Fibroblast of mammary gland (primary cell): ENCODE results near the gene RAB15.
A peak's percentile ranks its signal among the peaks of the same experiment; 100 is the strongest.

ENCODE experiments used
- DNase-seq: peaks from one replicate; pipeline ENCODE4 v3.0.0-alpha.2; 2010; ENCODE audit warnings: low read depth
- H3K4me3 ChIP-seq: 2 replicates; pipeline ENCODE4 v1.5.1; 2011; ENCODE audit warnings: low read depth, mild to moderate bottlenecking, low read length, moderate library complexity; ENCODE audit not compliant: control insufficient read depth
- CTCF ChIP-seq: conservative IDR thresholded peaks from 2 replicates; pipeline ENCODE4 v1.5.1; 2011; ENCODE audit warnings: low read depth, low read length, inconsistent platforms; ENCODE audit not compliant: control insufficient read depth, insufficient read depth

The RAB15 gene

GRCh38 chr14:64979336-64980074, 7.4 kb upstream of the RAB15 start:
- peak; percentile 43 for DNase-seq
- no peak overlapping the region for H3K4me3 ChIP-seq
- TF ChIP-seq CTCF, result no peak

- no peak for TF ChIP-seq CTCF
- H3K4me3 ChIP-seq, result no peak overlapping the region
- no peak for DNase-seq
Measured at GRCh38 chr14:64974563-64974962, 2.4 kb upstream of the RAB15 start.

- DNase-seq, result no peak
- TF ChIP-seq CTCF, result no peak
- no peak overlapping the region for H3K4me3 ChIP-seq
Measured at GRCh38 chr14:64973826-64974225, 1.7 kb upstream of the RAB15 start.

GRCh38 chr14:64973026-64973442, 898 bp upstream of the RAB15 start:
- DNase-seq, result no peak
- no peak for TF ChIP-seq CTCF
- no peak overlapping the region for H3K4me3 ChIP-seq

- TF ChIP-seq CTCF, result no peak
- peak overlapping the region; percentile 51 for H3K4me3 ChIP-seq
- no peak for DNase-seq
Measured at GRCh38 chr14:64971491-64971942, 619 bp downstream of the RAB15 start.

GRCh38 chr14:64970776-64971477, 1.2 kb downstream of the RAB15 start:
- no peak for DNase-seq
- TF ChIP-seq CTCF, result no peak
- no peak overlapping the region for H3K4me3 ChIP-seq
